IMR-90 (cell line): ENCODE data around the gene TSTD1. TPM values are rescaled to one million over a fixed set of nuclear protein-coding genes. Genes with fewer than 3 reads are reported as not detected.

ENCODE experiments used
- ATAC-seq: fragments of 200-7000 bp; cut with Tn5 transposase; 2 replicates; pipeline ENCODE4 v1.9.1; 2020; ENCODE audit warnings: low read depth, mild to moderate bottlenecking, moderate library complexity
- BruUV-seq: library from RNA; stranded (reverse); fragments of 400-500 nt; replicated peaks from 2 replicates; lab custom pipeline; 2021; lab: Mats Ljungman, UMichigan
- CTCF ChIA-PET: fragments of 300-600 bp; formaldehyde crosslinking; extraction: SDS; loops from one replicate; lab custom pipeline; 2021; ENCODE audit warnings: antibody characterized with exemption; lab: Yijun Ruan, JAX
- POLR2A ChIA-PET: fragments of 300-600 bp; sonication (Branson Sonifier 250); formaldehyde crosslinking; loops from one replicate; lab custom pipeline; 2022; ENCODE audit warnings: antibody characterized with exemption; ENCODE audit not compliant: unreplicated experiment; lab: Charles Lee
- DNase-seq: peaks from one replicate; pipeline ENCODE4 v3.0.0; 2013
- H2AFZ ChIP-seq: replicated peaks from 2 replicates; pipeline ENCODE3; 2013; ENCODE audit warnings: low read length, mild to moderate bottlenecking; ENCODE audit not compliant: poor library complexity
- H2AK5ac ChIP-seq: 2 replicates; pipeline ENCODE4 v1.6.1; 2013; ENCODE audit warnings: low read depth, low read length, inconsistent platforms
- H2AK9ac ChIP-seq: replicated peaks from 2 replicates; pipeline ENCODE3; 2013; ENCODE audit warnings: mild to moderate bottlenecking, low read depth, low read length, moderate library complexity; ENCODE audit not compliant: poor library complexity
- H2BK120ac ChIP-seq: 2 replicates; pipeline ENCODE4 v1.6.1; 2013; ENCODE audit warnings: low read depth, low read length, inconsistent platforms
- H2BK15ac ChIP-seq: 3 replicates; pipeline ENCODE4 v1.6.1; 2013; ENCODE audit warnings: low read depth, low read length, inconsistent platforms
- H2BK20ac ChIP-seq: 2 replicates; pipeline ENCODE4 v1.6.1; 2013; ENCODE audit warnings: low read depth, mild to moderate bottlenecking, inconsistent platforms, low read length, moderate library complexity
- H2BK5ac ChIP-seq: 2 replicates; pipeline ENCODE4 v1.6.1; 2013; ENCODE audit warnings: mild to moderate bottlenecking, low read depth, low read length, inconsistent platforms; ENCODE audit not compliant: poor library complexity, severe bottlenecking
- H3K14ac ChIP-seq: replicated peaks from 2 replicates; pipeline ENCODE4 v1.6.1; 2013; ENCODE audit warnings: low read depth, low read length, inconsistent platforms
- H3K18ac ChIP-seq: 2 replicates; pipeline ENCODE4 v1.6.1; 2013; ENCODE audit warnings: low read depth, low read length, control low read depth
- H3K23ac ChIP-seq: 2 replicates; pipeline ENCODE4 v1.6.1; 2013; ENCODE audit warnings: low read depth, low read length, inconsistent platforms
- H3K27ac ChIP-seq: 2 replicates; pipeline ENCODE4 v1.5.1; 2013; ENCODE audit warnings: mild to moderate bottlenecking, control low read depth, low read length; ENCODE audit not compliant: insufficient read depth
- H3K27me3 ChIP-seq: 2 replicates; pipeline ENCODE4 v1.6.1; 2013; ENCODE audit warnings: low read length; ENCODE audit not compliant: control insufficient read depth, insufficient read depth
- H3K36me3 ChIP-seq: 2 replicates; pipeline ENCODE4 v1.6.1; 2013; ENCODE audit warnings: low read length, mixed read lengths; ENCODE audit not compliant: control insufficient read depth, insufficient read depth
- H3K4ac ChIP-seq: 2 replicates; pipeline ENCODE4 v1.6.1; 2013; ENCODE audit warnings: low read depth, low read length, inconsistent platforms
- H3K4me1 ChIP-seq: 2 replicates; pipeline ENCODE4 v1.6.1; 2013; ENCODE audit warnings: low read length, mixed read lengths; ENCODE audit not compliant: control insufficient read depth, insufficient read depth
- H3K4me2 ChIP-seq: 2 replicates; pipeline ENCODE4 v1.6.1; 2013; ENCODE audit warnings: low read depth, mild to moderate bottlenecking, control low read depth, low read length, moderate library complexity
- H3K4me3 ChIP-seq: 2 replicates; pipeline ENCODE4 v1.5.1; 2013; ENCODE audit warnings: low read depth, mild to moderate bottlenecking, control low read depth, low read length, moderate library complexity; ENCODE audit not compliant: insufficient read depth
- H3K56ac ChIP-seq: 2 replicates; pipeline ENCODE4 v1.6.1; 2013; ENCODE audit warnings: low read length, inconsistent platforms; ENCODE audit not compliant: insufficient read depth; ENCODE audit errors: extremely low read depth
- H3K79me1 ChIP-seq, 2 experiments: 2 replicates each; pipeline ENCODE4 v1.6.1; 2013; ENCODE audit warnings: low read length in 2 of 2, inconsistent platforms in 1 of 2, low read depth in 1 of 2
- H3K9ac ChIP-seq: 2 replicates; pipeline ENCODE4 v1.6.1; 2013; ENCODE audit warnings: low read depth, low read length, control low read depth
- H3K9me1 ChIP-seq: 2 replicates; pipeline ENCODE4 v1.6.1; 2013; ENCODE audit warnings: low read length, inconsistent platforms; ENCODE audit not compliant: insufficient read depth
- H3K9me3 ChIP-seq: 2 replicates; pipeline ENCODE4 v1.6.1; 2013; ENCODE audit warnings: low read length; ENCODE audit not compliant: control insufficient read depth, insufficient read depth
- H4K20me1 ChIP-seq: 2 replicates; pipeline ENCODE4 v1.6.1; 2013; ENCODE audit warnings: low read length, inconsistent platforms; ENCODE audit not compliant: insufficient read depth
- H4K5ac ChIP-seq: 2 replicates; pipeline ENCODE4 v1.6.1; 2013; ENCODE audit warnings: mild to moderate bottlenecking, low read depth, low read length, control low read depth
- H4K8ac ChIP-seq, 2 experiments: 2 replicates each; pipeline ENCODE4 v1.6.1; 2013; ENCODE audit warnings: low read depth in 2 of 2, low read length in 2 of 2, control low read depth in 1 of 2, inconsistent platforms in 1 of 2
- H4K91ac ChIP-seq: 2 replicates; pipeline ENCODE4 v1.6.1; 2013; ENCODE audit warnings: low read depth, low read length, inconsistent platforms; ENCODE audit not compliant: insufficient read depth
- BHLHE40 ChIP-seq: fragments of 150-350 bp; IDR thresholded peaks from 2 replicates; pipeline ENCODE4 v1.6.1; 2016; ENCODE audit warnings: mild to moderate bottlenecking, low read depth, low read length
- CTCF ChIP-seq: conservative IDR thresholded peaks from 2 replicates; pipeline ENCODE4 v1.5.1; 2012; ENCODE audit warnings: mild to moderate bottlenecking, low read depth, low read length, improper control_type of control experiment
- ELK1 ChIP-seq: fragments of 150-350 bp; IDR thresholded peaks from 2 replicates; pipeline ENCODE4 v1.6.1; 2016; ENCODE audit warnings: low read depth, mild to moderate bottlenecking, low read length, moderate library complexity, borderline replicate concordance
- RCOR1 ChIP-seq: IDR thresholded peaks from 2 replicates; pipeline ENCODE4 v1.6.1; 2012; ENCODE audit warnings: mild to moderate bottlenecking, low read length, improper control_type of control experiment; ENCODE audit not compliant: insufficient replicate concordance
- USF2 ChIP-seq: fragments of 150-350 bp; IDR thresholded peaks from 2 replicates; pipeline ENCODE4 v1.6.1; 2017; ENCODE audit warnings: mild to moderate bottlenecking, antibody characterized with exemption, low read length, low read depth
- WGBS, 2 experiments: methylation state at CpG; one replicate each; pipeline versions ENCODE4 v1.1.5 to v1.1.7; 2013; ENCODE audit warnings: missing lambda C conversion rate in 2 of 2; ENCODE audit not compliant: insufficient read length in 1 of 2; ENCODE audit errors: extremely low coverage in 2 of 2; 5-methylcytosine and 5-hydroxymethylcytosine counted together
- dilution Hi-C: fragments of 300-500 bp; cut with HindIII; formaldehyde crosslinking; loops from one replicate; pipeline ENCODE4 v1.14.3; 2018; ENCODE audit warnings: low sequenced_read_pairs; ENCODE audit not compliant: unreplicated experiment
- in situ Hi-C: fragments of 300-500 bp; cut with MboI; formaldehyde crosslinking; loops from 3 replicates; pipeline ENCODE4 v1.14.3; 2019; ENCODE audit warnings: low sequenced_read_pairs, inconsistent platforms, mixed read lengths
- intact Hi-C: fragments of 100-400 bp; cut with micrococcal nuclease; formaldehyde crosslinking; loops from 2 replicates; pipeline ENCODE4 v1.10.0; 2022
- polyA plus RNA-seq, 3 experiments: library from polyadenylated mRNA; depleted of rRNA; stranded (reverse); fragments of >200 nt; gene quantifications; 2 replicates each; pipeline ENCODE4 v1.2.3, GENCODE V29; 2012; ENCODE audit warnings: low replicate concordance in 1 of 3
- total RNA-seq: library from RNA; depleted of rRNA; stranded (reverse); fragments of >200 nt; gene quantifications from 2 replicates; pipeline ENCODE4 v1.2.3, GENCODE V29; 2012

Gene TSTD1
- total and polyA plus RNA-seq, 2 of the 4 experiments (the other 2 are of a cell fraction), result 0.21 TPM; not detected in 1

GRCh38 chr1:161020509-161021164, 18.1 kb downstream of the TSTD1 start, which contains the start of gene F11R:
TSS of gene F11R (minus strand) at chr1:161021152. CDS start at chr1:161021073, 79 bp downstream.
- ATAC-seq (peak; percentile 48), DNase-seq (no peak)
- Histone ChIP-seq H3K9ac (no peak within 1 kb of the TSS), H2BK5ac (no peak within 1 kb of the TSS), H3K14ac (no peak within 1 kb of the TSS), H2AK5ac (no peak within 1 kb of the TSS), H4K20me1 (no peaks in the 10 kb centered on the region), H2BK120ac (no peak within 1 kb of the TSS), H3K4ac (no peak within 1 kb of the TSS), H2AFZ (peak within 1 kb of the TSS; percentile 92), H3K4me2 (peak within 1 kb of the TSS; percentile 99), H3K27ac (no peak within 1 kb of the TSS), H3K9me1 (peaks cover 6% of the 10 kb centered on the region; the same call in 1 of the 2 replicates), H3K18ac (no peak within 1 kb of the TSS), H3K36me3 (no peaks in the 10 kb centered on the region), H2BK15ac (no peak within 1 kb of the TSS), H4K5ac (no peak within 1 kb of the TSS), H2BK20ac (no peak within 1 kb of the TSS), H3K79me1 (no peaks in the 10 kb centered on the region), H3K9me3 (no peaks in the 10 kb centered on the region), H3K23ac (peak within 1 kb of the TSS; percentile 50; the same call in 1 of the 2 replicates), H4K91ac (no peak within 1 kb of the TSS; the same call in 1 of the 2 replicates), H3K56ac (no peak within 1 kb of the TSS), H2AK9ac (no peak within 1 kb of the TSS), H3K4me1 (peaks cover 3% of the 10 kb centered on the region; the same call in 1 of the 2 replicates), H4K8ac (no peak within 1 kb of the TSS), H3K4me3 (peak within 1 kb of the TSS; percentile 58), H3K27me3 (peaks cover 28% of the 10 kb centered on the region)
- ChIA-PET CTCF (interaction anchor here (1.3 kb wide), 1 partner anchor 23 kb away, joined by 5 read pairs; no protein-coding TSS in a partner anchor), POLR2A (no interaction called here)
- intact Hi-C loops, result no loop called here
- 4% methylated on average over 13 of the region's 36 CpGs; no CpG with 5 or more reads in 1 of the 2 experiments for WGBS, 2 experiments
- dilution Hi-C loops, result no loop called here
- in situ Hi-C loops, result no loop called here
- 0 out of 2 replicates have a peak, but pooled peaks have one; percentile 3 for TF ChIP-seq CTCF
- no peak for TF ChIP-seq BHLHE40
- no peak for TF ChIP-seq ELK1
- no peak for TF ChIP-seq USF2
- TF ChIP-seq RCOR1, result no peak
- BruUV-seq, result no TSS peak
